Parathyroid adenoma (tissue), 2 donors: ENCODE data around the gene SRL.
"Not testable (repeated sequence)": the region's sequence is repeated elsewhere in the genome, so short reads cannot be mapped to it uniquely, and the experiment has no call there.

Source experiments
- H2AFZ ChIP-seq: fragments of 300-600 bp; sonication (generic); one replicate; pipeline ENCODE4 v1.7.0; 2017; ENCODE audit warnings: antibody characterized with exemption, mild to moderate bottlenecking
- H3K27ac ChIP-seq: fragments of 300-600 bp; sonication (generic); one replicate; pipeline ENCODE4 v1.7.0; 2017
- H3K27me3 ChIP-seq: fragments of 300-600 bp; sonication (generic); one replicate; pipeline ENCODE4 v1.7.0; 2017; ENCODE audit warnings: low read length; ENCODE audit not compliant: control insufficient read depth, insufficient read depth
- H3K36me3 ChIP-seq: fragments of 300-600 bp; sonication (generic); one replicate; pipeline ENCODE4 v1.7.0; 2017; ENCODE audit warnings: low read length; ENCODE audit not compliant: control insufficient read depth, insufficient read depth
- H3K4me1 ChIP-seq: fragments of 300-600 bp; sonication (generic); one replicate; pipeline ENCODE4 v1.7.0; 2017; ENCODE audit warnings: control low read depth
- H3K4me2 ChIP-seq: fragments of 300-600 bp; sonication (generic); one replicate; pipeline ENCODE4 v1.7.0; 2017; ENCODE audit warnings: low read length
- H3K4me3 ChIP-seq: fragments of 300-600 bp; sonication (generic); one replicate; pipeline ENCODE4 v1.7.0; 2017; ENCODE audit warnings: low read depth, low read length
- H3K79me2 ChIP-seq: fragments of 300-600 bp; sonication (generic); one replicate; pipeline ENCODE4 v1.7.0; 2017; ENCODE audit warnings: control low read depth
- H3K9ac ChIP-seq: fragments of 300-600 bp; sonication (generic); one replicate; pipeline ENCODE4 v1.7.0; 2017; ENCODE audit warnings: mild to moderate bottlenecking
- H3K9me3 ChIP-seq: fragments of 300-600 bp; sonication (generic); one replicate; pipeline ENCODE4 v1.7.0; 2017; ENCODE audit warnings: low read length; ENCODE audit not compliant: control insufficient read depth
- CTCF ChIP-seq: fragments of 300-600 bp; sonication (generic); IDR thresholded peaks from one replicate; pipeline ENCODE4 v1.7.0; 2017; ENCODE audit warnings: antibody characterized with exemption, mild to moderate bottlenecking
- donor health status: primary hyperparathyroidism.

Gene SRL

GRCh38 chr16:4160658-4161430, 81.0 kb downstream of the SRL start:
- H3K4me2 ChIP-seq, result no peak overlapping the region
- no peak overlapping the region for H2AFZ ChIP-seq
- no peak overlapping the region for H3K9ac ChIP-seq
- H3K4me1 ChIP-seq, result no peaks in the 10 kb centered on the region
- H3K36me3 ChIP-seq, result no peaks in the 10 kb centered on the region
- no peaks in the 10 kb centered on the region for H3K9me3 ChIP-seq
- no peak overlapping the region for H3K27ac ChIP-seq
- no peaks in the 10 kb centered on the region for H3K27me3 ChIP-seq
- H3K4me3 ChIP-seq, result no peak overlapping the region
- H3K79me2 ChIP-seq, result no peaks in the 10 kb centered on the region
- TF ChIP-seq CTCF, result no peak

DNA sequence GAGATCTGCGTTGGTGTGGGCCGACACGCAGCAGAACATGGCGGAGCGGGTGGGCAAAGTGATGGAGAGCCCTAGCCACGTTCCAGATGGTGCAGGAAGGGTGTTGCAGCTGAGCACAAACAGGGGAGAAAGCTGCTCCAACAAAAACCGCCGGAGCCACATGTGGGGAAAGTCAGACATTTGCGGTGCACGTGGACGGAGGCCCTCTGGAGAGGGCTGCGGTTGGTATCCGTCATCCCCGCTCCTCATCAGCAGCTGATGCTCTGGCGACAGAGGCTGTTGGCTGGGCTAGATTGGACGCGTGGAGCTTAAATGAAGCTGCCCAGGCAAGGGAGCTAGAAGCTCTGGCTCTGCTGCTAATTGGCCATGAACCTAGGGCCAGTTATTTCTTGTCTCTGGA, 82.2 kb downstream of the SRL start:
- no peak for TF ChIP-seq CTCF
- Histone ChIP-seq H3K9me3 (no peaks in the 10 kb centered on the region), H3K4me3 (no peak overlapping the region), H2AFZ (no peak overlapping the region), H3K79me2 (no peaks in the 10 kb centered on the region), H3K9ac (no peak overlapping the region), H3K27ac (no peak overlapping the region), H3K36me3 (no peaks in the 10 kb centered on the region), H3K27me3 (no peaks in the 10 kb centered on the region), H3K4me2 (no peak overlapping the region), H3K4me1 (no peaks in the 10 kb centered on the region)

DNA sequence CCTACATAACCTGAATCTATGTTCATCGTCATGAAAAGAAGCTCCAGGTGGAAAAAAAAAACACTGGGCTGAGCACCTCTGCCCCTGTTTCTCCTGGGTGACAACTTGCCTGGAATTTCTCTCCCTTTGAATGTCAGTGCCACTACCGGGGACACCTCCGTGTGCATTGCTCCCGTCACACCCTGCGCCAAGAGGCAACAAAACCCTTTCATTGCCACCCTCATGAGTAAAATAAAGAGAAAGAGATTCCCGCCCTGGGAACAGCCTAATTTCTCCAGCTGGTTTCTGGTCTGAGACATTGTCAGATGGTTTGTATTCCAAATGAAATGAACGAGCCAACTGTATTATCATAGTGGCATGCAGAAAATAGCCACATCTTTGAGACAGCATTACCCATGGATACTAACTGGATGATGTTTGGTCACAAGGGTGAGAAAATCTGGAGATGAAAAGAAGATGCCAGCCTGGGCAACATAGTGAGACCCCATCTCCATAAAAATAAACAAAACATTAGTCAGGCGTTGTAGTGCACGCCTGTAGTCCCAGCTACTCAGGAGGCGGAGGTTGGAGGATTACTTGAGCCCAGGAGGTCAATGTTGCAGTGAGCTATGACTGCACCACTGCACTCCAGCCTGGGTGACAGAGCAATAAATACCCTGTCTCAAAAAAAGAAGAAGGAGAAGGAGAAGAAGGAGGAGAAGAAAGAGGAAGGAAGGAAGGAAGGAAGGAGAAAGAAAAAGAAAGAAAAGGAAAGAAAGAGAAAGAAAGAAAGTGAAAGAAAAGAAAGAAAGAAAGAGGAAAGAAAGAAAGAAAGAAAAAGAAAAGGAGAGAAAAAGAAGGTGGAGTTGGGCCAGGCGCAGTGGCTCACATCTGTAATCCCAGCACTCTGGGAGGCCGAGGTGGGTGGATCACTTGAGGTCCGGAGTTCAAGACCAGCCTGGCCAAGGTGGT, 83.5 kb downstream of the SRL start:
- Histone ChIP-seq H3K4me1 (no peaks in the 10 kb centered on the region), H3K4me3 (no peak overlapping the region), H3K36me3 (no peaks in the 10 kb centered on the region), H3K4me2 (no peak overlapping the region), H2AFZ (peak overlapping the region; percentile 33), H3K79me2 (no peaks in the 10 kb centered on the region), H3K27ac (no peak overlapping the region), H3K27me3 (no peaks in the 10 kb centered on the region), H3K9me3 (no peaks in the 10 kb centered on the region), H3K9ac (no peak overlapping the region)
- no peak for TF ChIP-seq CTCF

- Histone ChIP-seq H3K36me3 (no peaks in the 10 kb centered on the region), H3K27ac (no peak overlapping the region), H3K4me2 (no peak overlapping the region), H3K4me3 (no peak overlapping the region), H3K27me3 (no peaks in the 10 kb centered on the region), H3K9me3 (no peaks in the 10 kb centered on the region), H3K4me1 (peaks cover 4% of the 10 kb centered on the region), H3K79me2 (no peaks in the 10 kb centered on the region), H2AFZ (no peak overlapping the region), H3K9ac (no peak overlapping the region)
- TF ChIP-seq CTCF, result no peak
Measured at GRCh38 chr16:4157376-4157825, 84.5 kb downstream of the SRL start.

DNA sequence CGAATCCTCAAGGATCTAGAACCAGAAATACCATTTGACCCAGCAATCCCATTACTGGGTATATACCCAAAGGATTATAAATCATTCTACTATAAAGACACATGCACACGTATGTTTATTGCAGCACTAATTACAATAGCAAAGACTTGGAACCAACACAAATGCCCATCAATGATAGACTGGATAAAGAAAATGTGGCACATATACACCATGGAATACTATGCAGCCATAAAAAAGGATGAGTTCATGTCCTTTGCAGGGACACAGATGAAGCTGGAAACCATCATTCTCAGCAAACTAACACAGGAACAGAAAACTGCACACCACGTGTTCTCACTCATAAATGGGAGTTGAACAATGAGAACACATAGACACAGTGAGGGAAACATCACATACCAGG, 85.4 kb downstream of the SRL start:
- H3K27ac ChIP-seq, H3K4me2 ChIP-seq, H3K4me1 ChIP-seq, H2AFZ ChIP-seq, H3K9ac ChIP-seq, H3K27me3 ChIP-seq, H3K4me3 ChIP-seq, H3K36me3 ChIP-seq, H3K9me3 ChIP-seq, H3K79me2 ChIP-seq: not testable (repeated sequence)

DNA sequence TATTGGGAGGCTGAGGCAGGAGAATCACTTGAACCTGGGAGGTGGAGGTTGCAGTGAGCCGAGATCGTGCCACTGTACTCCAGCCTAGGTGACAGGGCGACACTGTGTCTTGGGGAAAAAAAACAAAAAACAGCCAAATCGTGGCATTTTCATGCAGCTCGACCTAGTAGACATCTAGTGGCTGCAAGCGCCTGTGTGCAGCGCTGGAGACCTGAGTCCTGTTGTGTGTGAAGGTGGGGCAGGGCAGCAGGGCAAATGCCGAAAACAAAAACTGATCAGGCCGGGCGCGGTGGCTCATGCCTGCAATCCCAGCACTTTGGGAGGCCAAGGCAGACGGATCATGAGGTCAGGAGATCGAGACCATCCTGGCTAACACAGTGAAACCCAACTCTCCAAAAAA, 88.5 kb downstream of the SRL start:
- H3K4me3 ChIP-seq, H3K27me3 ChIP-seq, H3K36me3 ChIP-seq, H3K9me3 ChIP-seq, H2AFZ ChIP-seq, H3K79me2 ChIP-seq, H3K9ac ChIP-seq, H3K4me2 ChIP-seq, H3K4me1 ChIP-seq: not testable (repeated sequence)
- peak overlapping the region; percentile 62 for H3K27ac ChIP-seq
